DND-41 (cell line): ENCODE results near the gene CMSS1.

Source experiments
- CTCF ChIP-seq: IDR thresholded peaks from 2 replicates; pipeline ENCODE4 v1.5.1; 2012; ENCODE audit warnings: borderline replicate concordance, low read length, moderate library complexity, mild to moderate bottlenecking; ENCODE audit not compliant: poor library complexity, severe bottlenecking; ENCODE audit errors: extremely low read depth
- EZH2 ChIP-seq: IDR thresholded peaks from 3 replicates; pipeline ENCODE4 v1.6.1; 2012; ENCODE audit warnings: borderline replicate concordance, low read depth, mild to moderate bottlenecking, moderate library complexity, low read length, inconsistent platforms; ENCODE audit not compliant: severe bottlenecking

- TF ChIP-seq CTCF = no peak
- TF ChIP-seq EZH2 = no peak
These were observed 123.5 kb downstream of the CMSS1 start for GRCh38 chr3:99941211-99941610.
